GM12864 (cell line): ENCODE results near the gene CCPG1.

Source experiments
- DNase-seq: peaks from one replicate; pipeline ENCODE4 v3.0.0-alpha.2; 2011; ENCODE audit warnings: low read depth
- H3K4me3 ChIP-seq: 2 replicates; pipeline ENCODE4 v1.5.1; 2011; ENCODE audit warnings: mild to moderate bottlenecking, low read depth, low read length, control low read depth
- CTCF ChIP-seq: IDR thresholded peaks from 2 replicates; pipeline ENCODE4 v1.5.1; 2011; ENCODE audit warnings: low read depth, mild to moderate bottlenecking, moderate library complexity, low read length, control low read depth, inconsistent platforms; ENCODE audit errors: missing control alignments

CCPG1 gene

GRCh38 chr15:55372701-55373440, 35.3 kb downstream of the CCPG1 start:
- DNase-seq = peak; percentile 24
- no peak overlapping the region for H3K4me3 ChIP-seq
- no peak for TF ChIP-seq CTCF

- no peak for DNase-seq
- no peak for TF ChIP-seq CTCF
These were observed 41.2 kb downstream of the CCPG1 start for GRCh38 chr15:55366981-55367380.

DNA sequence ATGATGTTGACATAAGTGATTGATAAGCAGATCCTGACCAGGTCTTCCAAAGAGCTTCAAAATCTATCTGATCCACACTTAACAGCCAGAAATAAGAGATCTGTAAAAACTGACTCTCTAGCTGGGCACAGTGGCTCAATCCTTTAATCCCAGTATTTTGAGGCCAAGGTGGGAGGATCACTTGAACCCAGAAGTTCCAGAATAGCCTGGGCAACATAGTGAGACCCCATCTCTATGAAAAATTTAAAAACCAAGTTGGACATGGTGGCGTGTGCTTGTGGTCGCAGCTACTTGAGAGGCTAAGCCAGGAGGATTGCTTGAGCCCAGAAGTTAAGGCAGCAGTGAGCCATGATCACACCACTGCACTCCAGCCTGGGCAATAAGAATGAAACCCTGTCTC, 45.5 kb downstream of the CCPG1 start:
- no peak overlapping the region for H3K4me3 ChIP-seq
- no peak for DNase-seq
- TF ChIP-seq CTCF = no peak

More at GRCh38 chr15:55366981-55367380, 41.2 kb downstream of the CCPG1 start:
- no peak overlapping the region for H3K4me3 ChIP-seq

DNA sequence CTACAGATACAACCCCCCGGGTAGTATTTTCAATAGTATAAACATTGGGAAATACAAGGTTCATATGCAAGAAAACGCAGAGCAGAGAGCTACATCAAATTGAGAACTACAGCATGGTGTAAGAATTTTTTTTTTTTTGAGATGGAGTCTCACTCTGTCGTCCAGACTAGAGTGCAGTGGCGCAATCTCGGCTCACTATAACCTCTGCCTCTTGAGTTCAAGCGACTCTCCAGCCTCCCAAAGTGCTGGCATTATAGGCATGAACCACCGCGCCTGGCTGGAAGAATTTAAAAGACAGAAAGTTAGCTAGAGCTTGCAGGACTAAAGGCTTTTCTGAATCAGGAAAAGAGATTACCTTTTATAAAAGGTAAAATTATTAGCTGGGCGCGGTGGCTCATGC, 47.1 kb downstream of the CCPG1 start:
- H3K4me3 ChIP-seq = no peak overlapping the region
- no peak for TF ChIP-seq CTCF
- DNase-seq = no peak

- DNase-seq = no peak
- no peak for TF ChIP-seq CTCF
- no peak overlapping the region for H3K4me3 ChIP-seq
These were observed 47.9 kb downstream of the CCPG1 start for GRCh38 chr15:55360256-55360655.

DNA sequence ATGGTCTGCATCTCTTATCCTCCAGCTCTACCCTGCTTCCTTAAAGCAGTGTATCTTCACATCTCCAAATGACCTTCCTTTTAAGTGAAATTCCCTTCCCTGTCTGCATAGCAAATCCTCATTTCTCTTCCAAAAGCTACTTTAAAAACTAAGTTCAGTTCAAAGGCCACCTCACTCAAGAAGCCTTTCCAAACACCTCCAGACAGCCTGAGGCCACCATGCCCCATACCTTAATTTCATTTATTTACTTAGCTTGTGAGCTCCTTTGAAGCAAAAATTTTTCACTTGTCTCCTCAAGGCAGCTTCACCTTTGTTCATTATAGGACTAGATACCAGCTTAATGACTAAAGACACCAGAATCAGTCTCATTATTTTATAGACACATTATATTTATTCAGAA, 49.7 kb downstream of the CCPG1 start:
- no peak overlapping the region for H3K4me3 ChIP-seq
- no peak for DNase-seq
- TF ChIP-seq CTCF = no peak

- DNase-seq = no peak
- TF ChIP-seq CTCF = no peak
- no peak overlapping the region for H3K4me3 ChIP-seq
These were observed 50.4 kb downstream of the CCPG1 start for GRCh38 chr15:55357774-55358173.
